ENCODE results near the gene IQSEC3.

Gene IQSEC3

GRCh38 chr12:144650-145284, 78.2 kb downstream of the IQSEC3 start:
- DNase-seq, result no peak

- DNase-seq, result no peak
Observed at GRCh38 chr12:145369-145960, 78.9 kb downstream of the IQSEC3 start.

GRCh38 chr12:147242-147641, 80.7 kb downstream of the IQSEC3 start:
- no peak for DNase-seq

GRCh38 chr12:148676-149416, 82.3 kb downstream of the IQSEC3 start:
- no peak for DNase-seq

GRCh38 chr12:151579-151978, 85.0 kb downstream of the IQSEC3 start:
- DNase-seq, result no peak

GRCh38 chr12:152440-152839, 85.9 kb downstream of the IQSEC3 start:
- DNase-seq, result no peak

GRCh38 chr12:153080-153746, 86.6 kb downstream of the IQSEC3 start:
- DNase-seq, result peak; percentile 50

GRCh38 chr12:154058-154457, 87.5 kb downstream of the IQSEC3 start:
- DNase-seq, result no peak

- DNase-seq, result no peak
Observed at GRCh38 chr12:155006-155405, 88.4 kb downstream of the IQSEC3 start.

GRCh38 chr12:155646-156045, 89.1 kb downstream of the IQSEC3 start:
- DNase-seq, result no peak

GRCh38 chr12:156945-157344, 90.4 kb downstream of the IQSEC3 start:
- DNase-seq, result no peak

- DNase-seq, result no peak
Observed at GRCh38 chr12:157644-158043, 91.1 kb downstream of the IQSEC3 start.

- DNase-seq, result no peak
Observed at GRCh38 chr12:159156-159782, 92.7 kb downstream of the IQSEC3 start.

GRCh38 chr12:160858-161257, 94.3 kb downstream of the IQSEC3 start:
- DNase-seq, result no peak

- no peak for DNase-seq
Observed at GRCh38 chr12:161823-162222, 95.3 kb downstream of the IQSEC3 start.

GRCh38 chr12:162467-163307, 96.1 kb downstream of the IQSEC3 start:
- no peak for DNase-seq

- DNase-seq, result no peak
Observed at GRCh38 chr12:163406-163986, 96.9 kb downstream of the IQSEC3 start.

GRCh38 chr12:164207-164606, 97.6 kb downstream of the IQSEC3 start:
- no peak for DNase-seq

- no peak for DNase-seq
Observed at GRCh38 chr12:165862-166368, 99.3 kb downstream of the IQSEC3 start.

GRCh38 chr12:166425-167075, 100.0 kb downstream of the IQSEC3 start:
- DNase-seq, result no peak

GRCh38 chr12:167959-168600, 101.5 kb downstream of the IQSEC3 start:
- no peak for DNase-seq

Measured in stimulated activated CD4-positive, alpha-beta T cell treated with anti-CD3 and anti-CD28 coated beads, Interleukin-4, amount 100 ng/mL, for 24 hours (primary cell).